Activated CD8-positive, alpha-beta memory T cell treated with anti-CD3 and anti-CD28 coated beads, Interleukin-2, amount 50 U/mL, for 1 hour (primary cell): ENCODE results near the gene IPPK.

ENCODE experiments used
- DNase-seq: peaks from one replicate; pipeline ENCODE4 v3.0.0-alpha.2; 2020; ENCODE audit errors: extremely low read depth

IPPK gene

GRCh38 chr9:92686954-92687353 lies 17.0 kb upstream of the IPPK start:
- DNase-seq, result no peak

- DNase-seq, result no peak
These were observed 15.1 kb upstream of the IPPK start for GRCh38 chr9:92685022-92685421.

DNA sequence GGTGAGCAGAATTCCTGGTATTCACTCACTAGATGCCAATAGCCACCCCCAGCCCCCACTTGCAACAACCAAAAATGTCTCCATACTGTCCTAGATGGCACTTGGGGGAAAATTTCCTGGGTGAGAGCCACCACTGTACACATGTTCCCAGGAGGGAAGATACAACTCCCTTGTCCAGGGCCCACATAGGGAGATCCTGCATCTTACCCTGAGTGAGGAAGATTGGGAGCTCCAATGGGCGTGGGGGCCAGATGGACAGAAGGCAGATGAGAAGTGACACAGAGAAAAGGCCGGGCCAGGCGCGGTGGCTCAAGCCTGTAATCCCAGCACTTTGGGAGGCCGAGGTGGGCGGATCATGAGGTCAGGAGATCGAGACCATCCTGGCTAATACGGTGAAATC lies 12.3 kb upstream of the IPPK start:
- DNase-seq, result no peak

- no peak for DNase-seq
These were observed 10.5 kb upstream of the IPPK start for GRCh38 chr9:92680166-92681119.

GRCh38 chr9:92679413-92680165 lies 9.7 kb upstream of the IPPK start:
- no peak for DNase-seq

- no peak for DNase-seq
These were observed 1.4 kb upstream of the IPPK start for GRCh38 chr9:92671323-92671722.

- DNase-seq, result no peak
These were observed 423 bp downstream of the IPPK start for GRCh38 chr9:92669527-92669889.

GRCh38 chr9:92668746-92669526 lies 995 bp downstream of the IPPK start:
- DNase-seq, result no peak

DNA sequence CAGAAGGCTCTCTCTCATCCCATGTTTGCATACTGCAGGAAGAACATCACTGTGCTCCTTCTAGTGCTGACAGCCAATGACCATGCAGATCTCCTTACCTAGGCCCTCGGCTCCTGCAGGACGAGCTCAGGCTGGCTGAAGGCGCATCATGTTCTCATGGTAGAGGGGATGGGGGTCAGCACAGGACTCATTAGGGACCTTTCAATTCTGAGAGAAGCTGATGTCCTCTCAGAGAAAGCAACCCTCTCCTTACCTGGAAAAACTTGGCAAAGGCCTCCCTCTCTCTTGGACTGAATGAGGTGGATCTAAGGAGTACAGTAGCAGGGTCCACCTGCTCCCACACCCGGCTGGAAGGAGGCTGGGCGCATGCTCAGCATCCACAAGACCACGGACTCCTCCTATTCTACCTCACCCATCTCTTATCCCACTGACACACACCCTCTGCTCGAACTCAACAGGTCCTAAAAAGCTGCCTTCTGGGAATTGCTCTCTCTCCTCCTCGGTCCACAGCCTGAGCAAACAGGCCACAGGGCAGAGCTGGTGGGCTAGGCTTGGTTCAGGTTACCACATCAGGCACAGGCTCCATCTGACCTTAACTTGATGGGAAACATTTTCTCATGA lies 2.9 kb downstream of the IPPK start:
- DNase-seq, result no peak

GRCh38 chr9:92666236-92666635 lies 3.7 kb downstream of the IPPK start:
- no peak for DNase-seq

- DNase-seq, result no peak
These were observed 4.1 kb downstream of the IPPK start for GRCh38 chr9:92665836-92666235.

DNA sequence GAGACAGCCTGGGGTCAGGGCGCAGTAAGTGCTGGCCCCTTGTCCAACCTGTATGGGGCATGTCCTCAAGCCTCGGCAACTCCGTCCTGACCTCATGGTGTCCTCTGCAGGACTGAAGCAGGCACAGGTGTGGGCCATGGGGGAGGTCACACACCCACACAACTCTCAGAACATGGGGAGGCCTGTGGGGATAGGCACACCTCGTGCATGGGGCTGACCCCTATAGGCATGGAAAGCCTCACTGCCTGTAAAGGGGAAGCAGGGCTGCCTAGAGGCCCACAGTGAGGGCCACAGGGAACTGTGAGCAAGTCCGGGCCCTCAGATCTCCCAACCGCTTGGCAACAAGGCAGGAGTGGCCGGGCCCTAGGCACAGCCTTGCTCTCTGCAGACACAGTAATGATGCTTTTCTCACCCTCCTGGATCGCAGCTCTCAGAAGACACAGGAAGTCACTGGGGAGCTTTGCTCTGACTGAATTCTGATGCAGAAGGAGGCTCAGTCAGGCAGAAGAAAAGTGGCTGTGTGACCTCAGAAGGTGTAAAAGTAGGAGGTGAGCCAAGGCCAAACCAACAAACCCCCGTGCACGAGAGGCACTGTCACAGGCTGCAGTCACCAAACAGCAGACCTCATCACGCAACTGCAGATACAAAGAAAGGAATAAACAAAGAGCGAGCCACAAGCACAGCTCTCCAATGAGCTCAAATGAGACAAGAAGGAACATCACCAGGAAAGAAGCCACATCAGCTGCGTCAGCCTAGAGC lies 5.4 kb downstream of the IPPK start:
- no peak for DNase-seq

DNA sequence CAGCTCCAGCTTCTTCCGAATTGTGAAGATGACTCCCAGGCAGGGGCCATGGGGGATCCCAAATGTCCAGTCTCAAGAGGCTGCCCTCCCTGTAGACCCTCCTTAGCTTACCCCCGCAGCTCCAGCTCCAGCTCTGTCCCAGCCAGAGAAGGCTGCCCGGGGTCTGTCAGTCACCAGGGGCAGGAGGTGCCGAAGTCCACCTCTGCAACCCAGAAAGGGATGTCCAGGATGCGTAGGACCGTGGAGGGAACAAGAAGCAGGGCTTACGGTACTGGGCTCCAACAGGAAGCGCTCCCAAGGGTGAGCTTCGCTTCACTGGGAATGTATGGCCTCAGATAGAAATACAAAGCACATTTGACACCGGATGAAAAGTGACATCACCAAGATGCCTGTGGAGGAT lies 6.0 kb downstream of the IPPK start:
- DNase-seq, result no peak

- no peak for DNase-seq
These were observed 6.8 kb downstream of the IPPK start for GRCh38 chr9:92663126-92663525.

GRCh38 chr9:92661743-92662142 lies 8.2 kb downstream of the IPPK start:
- no peak for DNase-seq

GRCh38 chr9:92661127-92661526 lies 8.8 kb downstream of the IPPK start:
- no peak for DNase-seq

- no peak for DNase-seq
These were observed 9.7 kb downstream of the IPPK start for GRCh38 chr9:92660266-92660665.

- DNase-seq, result no peak
These were observed 10.3 kb downstream of the IPPK start for GRCh38 chr9:92659601-92660000.

DNA sequence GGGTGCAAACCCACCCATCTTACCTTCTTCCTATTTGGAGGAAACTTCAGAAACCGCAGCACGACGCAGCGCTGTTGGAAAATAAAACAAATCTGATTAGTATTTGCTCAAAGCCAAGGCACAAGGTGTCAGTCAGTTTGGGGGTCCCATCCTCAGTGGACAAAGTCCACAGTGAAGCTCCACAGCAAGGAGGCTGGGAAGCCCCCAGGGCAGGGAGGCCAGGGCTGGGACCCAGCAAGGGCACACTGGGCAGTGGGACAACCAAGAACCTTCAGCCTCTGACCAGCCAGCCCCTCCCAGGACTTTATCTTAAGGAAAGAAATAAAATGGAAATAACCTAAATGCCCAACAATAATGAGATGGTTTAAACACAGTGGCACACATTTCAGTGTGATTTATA lies 11.3 kb downstream of the IPPK start:
- no peak for DNase-seq

- DNase-seq, result no peak
These were observed 11.8 kb downstream of the IPPK start for GRCh38 chr9:92658176-92658575.
